A204.1 (cell line): ENCODE measurements around the gene TRPM3.

Experiments used
- FAIRE-seq: peaks from 2 replicates; lab custom pipeline; 2012; peaks lifted over from hg19 to GRCh38; lab: Jason Lieb, UNC

TRPM3 gene

DNA sequence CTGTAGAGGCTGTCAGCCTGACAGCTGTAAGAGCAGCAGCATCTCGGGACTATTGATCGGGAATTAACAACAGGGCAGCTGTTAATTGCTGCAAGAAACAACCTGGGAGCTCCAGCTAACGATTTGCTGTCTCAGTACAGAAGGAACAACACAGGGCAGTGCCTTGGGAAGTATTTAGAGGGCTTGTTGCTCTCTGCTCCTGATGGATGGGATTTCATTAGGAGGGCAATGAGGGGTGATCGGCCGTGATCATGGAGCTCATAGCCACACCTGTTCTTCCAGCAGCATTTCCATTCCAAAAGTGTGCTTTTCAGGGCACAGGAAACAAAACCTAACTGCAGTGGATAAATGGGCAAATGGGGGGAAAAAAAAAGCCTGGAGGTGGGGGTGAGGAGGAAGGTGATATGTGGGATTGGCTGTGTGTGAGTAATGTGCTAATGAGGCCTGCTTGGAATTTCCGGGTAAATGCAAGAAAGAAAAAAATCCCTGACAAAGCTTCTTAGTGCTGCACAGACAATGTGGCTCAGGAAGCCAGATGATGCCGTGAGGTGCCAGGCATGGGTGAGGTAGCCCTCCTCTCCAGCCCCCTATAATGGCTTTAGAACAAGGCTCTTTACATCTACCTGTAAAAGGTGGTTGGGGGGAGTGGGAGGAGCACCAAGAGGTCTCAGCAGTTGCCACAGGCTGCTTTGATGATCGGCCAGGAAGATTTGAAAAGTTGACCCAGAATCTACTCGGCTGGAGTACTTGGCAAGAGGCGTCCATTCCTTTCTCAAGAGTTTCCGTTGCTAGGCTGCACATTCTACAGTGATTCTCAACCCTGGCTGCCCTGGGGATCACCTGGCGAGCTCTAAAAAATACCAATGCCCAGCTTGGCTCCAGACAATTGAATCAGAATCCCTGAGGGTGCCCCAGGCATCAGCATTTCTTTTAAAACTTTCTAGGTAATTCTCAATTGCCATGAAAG is 567.4 kb downstream of the TRPM3 start:
- FAIRE-seq, result no peak

DNA sequence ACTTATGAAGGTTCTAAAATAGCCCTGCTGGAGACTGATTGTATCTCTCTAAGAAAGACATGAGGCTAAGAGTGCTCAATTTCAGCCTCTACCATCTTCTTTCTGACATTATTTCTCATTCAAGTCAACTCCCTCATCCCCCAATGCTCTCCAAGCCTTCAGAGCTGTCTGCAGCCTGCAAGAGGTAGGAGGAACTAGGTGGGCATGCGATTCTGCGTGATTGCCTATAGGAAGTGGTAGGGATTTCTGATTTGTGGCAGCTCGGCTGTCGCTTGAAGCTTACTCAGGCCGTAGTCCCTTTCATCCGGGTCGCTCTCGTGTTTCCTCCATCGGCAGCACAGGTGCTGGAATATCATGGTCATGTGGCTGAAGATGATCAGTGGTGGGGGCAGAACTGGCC is 568.9 kb downstream of the TRPM3 start:
- no peak for FAIRE-seq

DNA sequence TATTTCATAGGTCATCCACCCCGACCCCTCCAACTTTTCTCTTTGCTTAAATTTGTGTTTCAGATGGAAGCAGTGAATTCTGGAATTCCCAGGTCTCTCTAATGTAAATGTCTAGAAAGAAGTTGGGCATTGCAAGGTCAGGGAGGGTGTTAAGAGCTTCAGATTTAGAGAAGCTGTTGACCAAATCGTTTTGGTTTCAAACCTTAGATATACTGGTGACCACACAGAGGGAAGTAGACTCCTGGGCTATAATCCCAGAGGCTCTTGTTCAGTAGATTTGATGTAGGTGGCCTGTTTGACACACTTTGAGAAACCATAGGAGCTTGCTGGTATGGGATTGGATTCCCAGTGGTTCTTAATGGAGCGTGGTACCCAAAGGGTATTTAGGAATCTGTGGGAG is 569.6 kb downstream of the TRPM3 start:
- no peak for FAIRE-seq

DNA sequence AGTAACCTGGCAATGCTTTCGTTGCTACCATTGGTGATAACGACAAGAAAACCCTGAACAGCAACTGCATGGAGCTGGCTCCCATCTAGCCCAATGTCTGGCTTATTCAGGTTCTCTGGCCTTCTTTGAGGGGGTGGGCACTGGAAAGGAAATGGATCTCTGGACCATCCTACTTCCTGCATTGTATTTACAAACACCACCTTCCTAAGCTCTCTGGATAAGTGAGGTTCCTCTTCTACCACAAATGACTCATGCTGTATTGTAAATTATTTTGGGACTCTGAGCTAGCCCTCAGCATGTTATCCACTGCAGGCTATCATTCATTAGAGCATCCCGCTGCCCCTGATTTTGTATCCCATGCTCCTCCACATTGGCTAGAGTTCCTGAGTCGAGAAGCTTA is 570.0 kb downstream of the TRPM3 start:
- FAIRE-seq, result no peak

DNA sequence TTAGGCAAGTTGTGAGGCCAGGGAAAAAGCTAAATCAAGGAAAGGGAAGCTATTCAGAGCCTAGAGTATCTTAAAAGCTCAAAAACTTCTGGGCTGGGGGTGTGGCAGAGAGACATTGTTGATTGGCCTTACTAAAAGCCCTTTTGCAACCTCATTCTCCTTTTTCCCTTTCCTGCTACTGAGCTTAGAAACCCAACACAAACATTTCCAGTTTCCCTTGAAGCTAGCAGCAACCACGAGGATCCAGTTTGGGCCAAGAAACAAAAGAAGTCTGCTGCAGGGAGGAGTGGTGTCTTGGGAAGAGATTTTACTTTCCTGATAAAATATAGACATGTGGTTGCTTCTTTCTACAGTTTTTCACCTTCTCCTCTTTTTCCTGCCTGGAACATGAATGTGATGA is 571.5 kb downstream of the TRPM3 start:
- FAIRE-seq, result no peak

DNA sequence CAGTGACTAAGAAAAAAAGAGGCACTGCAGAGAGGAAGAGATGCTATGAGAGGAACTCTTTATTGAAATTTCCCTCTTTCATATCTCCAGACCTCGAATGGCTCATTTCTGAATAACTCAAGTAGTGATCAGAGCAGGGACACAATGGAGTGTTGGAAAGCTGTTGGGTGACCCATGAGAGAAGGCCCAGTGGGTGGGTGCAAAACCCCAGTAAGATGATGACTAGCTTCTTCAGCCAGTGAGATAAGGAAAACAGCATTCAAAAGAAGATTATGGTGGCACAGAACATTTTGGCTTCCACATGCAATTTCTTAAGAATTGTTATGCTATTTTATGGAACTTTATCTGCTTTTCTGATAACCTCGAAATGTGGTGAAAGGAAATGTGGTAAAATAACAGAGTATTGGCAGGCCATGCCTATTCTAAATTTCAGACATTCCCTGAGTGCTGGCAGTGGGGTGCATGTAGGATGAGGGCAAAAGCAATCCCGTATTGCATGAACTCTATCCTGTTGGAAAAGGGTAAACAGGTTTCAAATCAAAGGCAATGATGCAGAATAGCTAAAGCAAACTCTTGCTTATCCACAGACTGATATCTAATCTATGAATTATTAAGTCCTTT is 579.0 kb downstream of the TRPM3 start:
- FAIRE-seq, result no peak

DNA sequence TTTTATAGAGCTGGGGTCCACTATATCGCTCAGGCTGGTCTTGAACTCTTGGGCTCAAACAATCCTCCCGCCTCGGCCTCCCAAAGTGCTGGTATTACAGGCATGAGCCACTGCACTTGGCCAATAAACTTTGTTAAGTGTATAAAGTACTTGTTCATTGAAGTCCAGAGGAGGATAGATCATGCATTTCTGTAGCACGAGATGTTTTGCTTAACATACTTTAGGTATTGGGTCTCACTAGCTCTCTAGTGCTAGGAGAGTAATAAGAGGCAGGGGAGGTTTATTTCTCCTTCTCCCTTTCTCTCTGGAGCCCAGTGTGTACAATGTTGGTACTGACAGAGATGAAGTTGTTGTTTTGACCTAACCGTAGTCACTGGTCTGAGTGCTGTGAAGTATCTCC is 581.4 kb downstream of the TRPM3 start:
- FAIRE-seq, result no peak

DNA sequence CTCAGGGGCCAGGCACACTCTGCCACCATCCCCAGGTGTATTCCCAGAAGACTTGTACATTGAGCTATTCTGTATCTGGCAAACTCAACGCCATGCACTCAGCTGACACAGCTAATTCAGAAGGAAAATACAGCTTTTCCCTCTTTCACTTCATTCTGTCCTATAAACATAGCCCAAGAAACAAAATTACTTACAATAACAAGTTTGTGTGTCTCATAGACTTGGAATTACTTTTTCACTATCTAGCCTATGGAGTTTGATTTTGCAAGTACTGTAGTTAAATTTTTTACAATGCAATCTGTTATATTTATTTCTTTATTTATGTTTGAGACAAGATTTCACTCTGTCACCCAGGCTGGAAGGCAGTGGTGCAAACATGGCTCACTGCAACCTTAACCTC is 581.9 kb downstream of the TRPM3 start:
- FAIRE-seq, result no peak

DNA sequence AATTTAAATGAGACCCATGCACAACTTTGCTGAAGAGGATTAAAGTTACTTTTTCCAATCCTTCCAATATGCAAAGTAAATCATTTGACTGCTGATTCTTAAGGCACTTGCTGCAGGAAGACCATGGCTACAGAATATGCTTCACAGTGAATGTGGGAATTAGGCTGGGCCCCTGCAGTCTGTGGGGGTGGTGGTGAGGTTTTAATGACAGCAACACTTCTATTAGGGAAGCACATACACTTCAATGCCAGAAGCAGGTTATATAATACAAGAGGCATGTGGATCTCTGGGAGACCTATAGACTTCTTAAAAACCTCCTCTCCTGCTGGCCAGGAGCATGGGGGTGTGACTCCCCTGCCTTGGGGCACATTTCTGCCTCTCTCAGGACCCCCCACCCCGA is 582.4 kb downstream of the TRPM3 start:
- no peak for FAIRE-seq

DNA sequence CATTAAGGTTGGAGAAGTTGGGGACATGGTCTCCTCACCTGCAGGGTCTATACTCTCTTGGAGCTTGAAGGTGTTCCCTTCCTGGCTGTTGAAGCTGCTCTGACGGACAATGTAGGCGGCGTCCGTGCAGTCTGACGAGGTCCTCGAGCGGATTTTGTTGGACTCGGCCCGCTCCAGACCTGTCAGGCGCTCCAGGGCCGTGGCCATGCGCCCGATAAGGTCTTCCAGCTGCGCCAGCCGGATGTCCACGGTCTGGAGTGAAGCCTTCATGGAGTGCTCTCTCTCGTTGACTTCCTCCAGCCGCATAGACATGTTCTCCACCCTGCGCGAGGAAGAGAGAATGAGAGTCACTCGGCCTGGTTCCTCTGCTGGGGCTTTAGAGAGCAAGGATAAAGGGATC is 584.3 kb downstream of the TRPM3 start:
- no peak for FAIRE-seq

DNA sequence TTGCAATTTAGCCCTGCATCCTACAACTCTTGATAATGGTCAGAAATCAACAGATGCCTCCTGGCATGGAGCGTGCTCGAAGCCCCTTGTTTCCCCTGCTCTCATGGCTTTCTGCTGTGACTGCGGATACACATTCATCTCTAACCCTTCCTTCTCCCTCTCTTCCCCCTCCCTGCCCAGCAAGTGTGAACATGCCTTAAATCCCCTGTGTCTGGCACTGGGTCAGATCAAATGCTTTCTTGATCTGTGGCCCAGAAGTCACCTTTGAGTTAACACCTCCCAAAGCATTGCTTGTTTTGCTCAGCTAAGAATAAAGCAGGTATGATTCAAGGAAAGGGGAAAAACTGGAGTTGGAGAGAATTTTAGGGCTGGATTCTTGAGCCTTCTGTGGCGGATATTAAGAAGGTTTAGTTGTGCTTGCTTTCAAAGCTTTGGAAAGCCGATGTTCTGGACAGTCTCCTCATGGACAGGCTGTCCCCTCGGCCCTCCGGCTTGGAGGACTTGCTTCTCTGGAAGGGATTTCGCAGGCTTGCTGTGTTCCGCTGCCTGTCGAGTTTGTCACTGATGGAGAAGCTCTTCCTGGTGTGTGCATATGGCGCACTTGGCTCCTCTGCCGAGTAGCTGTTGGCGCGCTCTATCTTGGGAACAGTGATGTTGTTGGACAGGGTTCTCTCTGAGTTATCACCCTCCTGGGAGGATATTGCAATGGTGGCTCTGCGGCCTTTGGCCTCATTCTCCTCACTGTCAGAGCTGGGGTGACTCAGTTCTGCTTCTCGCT is 585.7 kb downstream of the TRPM3 start:
- FAIRE-seq, result no peak

DNA sequence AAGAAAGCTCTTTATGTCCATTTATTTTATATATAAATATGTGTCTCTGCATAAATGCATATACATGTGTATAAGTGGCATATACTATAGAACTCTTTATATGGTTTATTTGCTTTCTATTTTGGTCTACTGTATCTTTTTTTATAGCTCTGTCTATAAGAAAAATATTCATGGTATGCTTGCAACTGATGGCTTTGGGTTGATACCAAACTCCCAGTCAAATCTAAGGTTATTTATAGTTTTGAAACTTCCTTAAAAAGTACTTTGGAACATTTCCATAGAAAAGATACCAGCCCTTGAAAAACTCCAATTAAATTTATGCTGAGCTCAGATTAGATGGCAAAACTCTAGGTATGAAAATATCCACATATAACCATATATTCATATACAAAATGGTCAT is 587.0 kb downstream of the TRPM3 start:
- FAIRE-seq, result no peak

DNA sequence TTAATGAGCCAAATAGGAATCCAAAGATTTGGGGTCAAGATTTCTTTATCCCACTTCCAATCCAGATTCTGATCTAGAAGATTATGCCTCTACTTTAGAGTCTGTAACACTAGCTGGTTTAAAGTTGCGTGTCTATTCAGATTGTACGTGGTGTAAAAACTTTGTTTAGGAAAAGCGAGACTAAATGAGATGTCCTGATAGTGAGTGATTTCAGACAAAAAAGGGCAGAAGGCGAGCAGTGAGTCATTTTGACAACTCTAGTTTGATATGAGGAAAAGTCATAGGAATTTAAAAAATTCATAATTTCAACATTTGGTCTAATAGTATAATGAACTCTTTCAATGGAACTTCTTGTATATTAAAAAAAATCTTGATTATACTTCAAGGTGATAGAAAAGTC is 587.4 kb downstream of the TRPM3 start:
- FAIRE-seq, result no peak

DNA sequence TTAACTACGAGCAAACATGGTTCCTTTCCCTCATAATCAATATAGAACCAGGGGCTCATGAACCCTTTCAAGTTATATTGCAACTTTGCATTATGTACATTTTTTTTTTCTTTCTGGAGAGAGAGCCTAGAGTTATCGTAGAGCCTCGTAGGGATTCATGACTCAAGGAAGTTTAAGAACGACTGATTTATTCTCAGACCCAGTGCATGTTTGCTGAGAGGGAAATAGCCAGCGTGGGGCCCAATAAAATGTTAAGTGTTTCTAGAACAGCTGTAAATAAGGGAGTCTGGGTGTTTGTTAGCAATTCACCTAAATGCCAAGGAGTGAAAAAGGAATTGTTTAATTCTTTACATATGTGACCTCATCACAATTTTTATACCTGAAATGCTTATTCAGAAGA is 587.9 kb downstream of the TRPM3 start:
- FAIRE-seq, result no peak

DNA sequence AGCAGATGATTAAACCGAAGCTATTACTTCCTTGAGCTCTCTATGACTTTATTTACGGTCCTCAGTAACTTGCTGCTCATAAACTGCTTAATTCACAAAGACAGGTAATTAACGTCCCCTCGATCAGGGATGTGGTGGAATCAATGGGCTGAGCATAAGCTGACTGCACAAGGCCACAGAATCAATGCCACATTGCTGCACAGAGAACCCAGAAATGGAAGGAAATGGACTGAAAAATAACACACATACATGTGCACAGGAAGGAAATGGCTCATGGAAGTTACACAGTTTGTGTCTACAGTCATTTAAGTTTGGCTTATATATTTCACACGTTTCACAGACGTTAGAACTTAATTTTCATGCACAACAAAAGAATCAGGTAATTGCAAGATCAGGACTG is 588.7 kb downstream of the TRPM3 start:
- FAIRE-seq, result no peak

DNA sequence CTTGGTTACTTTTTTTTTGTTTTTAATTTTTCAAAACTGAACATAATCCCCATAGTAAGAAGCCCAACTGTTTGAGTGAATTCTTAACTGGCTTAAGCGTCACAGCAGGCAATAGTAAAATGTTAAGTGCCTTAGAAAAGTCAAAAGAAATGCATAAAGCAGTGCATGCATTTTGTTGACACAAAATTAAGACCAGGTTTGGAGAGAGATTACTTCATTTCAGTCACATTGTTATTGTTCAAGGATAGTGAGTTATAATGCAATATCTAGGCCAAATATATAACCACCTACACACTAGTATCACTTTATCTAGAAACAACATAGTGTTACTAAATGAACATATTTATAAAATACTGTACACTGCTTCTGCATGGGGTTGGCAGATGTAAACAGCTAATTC is 590.1 kb downstream of the TRPM3 start:
- FAIRE-seq, result no peak

DNA sequence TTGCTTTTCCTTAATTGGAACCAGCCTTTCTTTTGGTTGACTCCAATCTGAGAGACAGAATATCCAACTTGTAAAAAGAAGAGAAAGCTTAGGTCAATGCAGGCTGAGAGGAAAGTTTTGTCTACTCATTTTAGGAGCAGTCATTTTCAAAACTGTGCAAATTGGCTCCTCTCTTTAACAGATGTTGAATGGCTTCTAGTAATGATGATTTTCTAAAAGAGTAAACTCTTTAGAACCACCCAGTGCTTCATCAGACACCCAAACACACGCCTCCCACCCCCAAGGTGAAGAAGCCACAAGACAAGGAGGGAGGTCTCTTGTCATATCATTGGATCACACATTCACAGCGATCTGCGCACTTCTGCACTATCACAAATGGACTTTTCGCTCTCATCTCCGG is 590.7 kb downstream of the TRPM3 start:
- FAIRE-seq, result no peak

DNA sequence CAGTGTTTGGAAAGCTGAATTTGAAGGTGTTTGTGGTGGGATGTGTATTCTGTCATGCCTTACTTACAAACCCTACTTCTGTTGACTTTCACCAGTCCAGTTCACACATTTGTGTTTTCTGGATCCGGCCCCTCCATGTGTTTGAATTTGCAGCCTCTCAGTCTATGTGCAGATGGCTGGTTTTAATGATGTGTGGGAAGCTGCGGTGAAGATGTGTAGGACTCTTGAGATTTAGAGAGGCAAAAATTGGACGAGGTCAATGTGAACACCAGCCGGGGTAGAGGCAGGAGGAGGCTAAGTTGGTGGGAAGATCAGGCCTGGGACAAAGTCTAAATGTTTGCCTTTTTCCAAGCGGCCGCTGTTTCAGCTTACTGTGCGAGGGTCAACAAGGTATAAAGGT is 591.6 kb downstream of the TRPM3 start:
- no peak for FAIRE-seq

DNA sequence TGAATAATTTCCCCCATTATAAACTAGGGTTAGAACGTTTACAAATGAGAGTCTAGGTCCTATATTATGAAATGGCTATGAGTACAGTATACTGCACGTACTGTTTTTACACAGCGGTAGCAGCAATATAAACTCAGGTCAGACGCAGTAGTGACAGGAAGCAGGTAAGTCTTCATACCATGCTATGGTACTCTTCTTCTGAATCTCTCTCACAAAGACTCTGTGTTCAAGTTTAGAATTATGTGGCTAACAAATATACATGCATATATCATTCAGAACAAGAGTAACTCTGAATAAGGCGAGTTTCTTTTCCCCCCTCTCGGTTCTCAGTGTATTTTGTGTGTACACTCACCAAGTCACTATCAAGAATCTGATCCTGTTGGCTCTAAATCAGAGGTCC is 592.0 kb downstream of the TRPM3 start:
- FAIRE-seq, result no peak

DNA sequence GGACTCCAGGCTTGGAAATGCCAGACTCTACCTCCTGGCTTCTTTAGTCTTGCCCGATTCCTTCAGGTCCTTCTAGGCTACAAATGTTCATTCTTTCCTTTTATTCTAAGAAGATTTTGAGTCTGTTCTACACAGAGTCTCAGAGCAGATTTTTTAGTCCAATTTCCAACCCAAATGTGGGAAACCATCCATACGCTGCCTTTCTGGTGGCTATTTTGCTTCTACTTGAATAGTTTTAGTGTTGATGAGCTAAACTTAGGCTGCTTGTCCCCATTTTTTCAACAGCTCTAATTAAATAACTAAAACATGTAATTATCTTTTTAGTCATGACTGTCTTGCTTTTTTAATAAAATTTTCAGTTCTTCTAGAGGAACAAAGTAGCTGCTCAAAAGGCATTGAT is 594.5 kb downstream of the TRPM3 start:
- no peak for FAIRE-seq

DNA sequence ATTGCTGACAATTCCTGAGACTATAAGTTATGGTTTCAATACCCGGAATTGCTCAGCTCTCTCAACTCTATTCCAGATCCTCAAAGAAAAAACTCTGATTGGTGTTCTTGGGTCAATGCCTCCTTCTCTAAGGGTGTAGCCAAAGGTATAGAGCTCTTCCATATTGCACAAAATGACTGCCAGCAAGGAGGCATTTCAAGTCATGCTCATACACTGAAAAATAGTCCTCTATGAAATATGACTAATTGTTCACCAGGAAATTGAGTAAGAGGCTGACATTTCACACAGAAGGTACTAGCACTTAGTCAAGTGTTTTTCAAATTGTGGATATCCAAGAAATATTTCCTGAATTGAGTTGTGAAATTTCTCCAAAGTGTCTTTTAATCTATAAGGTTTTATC is 595.9 kb downstream of the TRPM3 start:
- FAIRE-seq, result no peak

DNA sequence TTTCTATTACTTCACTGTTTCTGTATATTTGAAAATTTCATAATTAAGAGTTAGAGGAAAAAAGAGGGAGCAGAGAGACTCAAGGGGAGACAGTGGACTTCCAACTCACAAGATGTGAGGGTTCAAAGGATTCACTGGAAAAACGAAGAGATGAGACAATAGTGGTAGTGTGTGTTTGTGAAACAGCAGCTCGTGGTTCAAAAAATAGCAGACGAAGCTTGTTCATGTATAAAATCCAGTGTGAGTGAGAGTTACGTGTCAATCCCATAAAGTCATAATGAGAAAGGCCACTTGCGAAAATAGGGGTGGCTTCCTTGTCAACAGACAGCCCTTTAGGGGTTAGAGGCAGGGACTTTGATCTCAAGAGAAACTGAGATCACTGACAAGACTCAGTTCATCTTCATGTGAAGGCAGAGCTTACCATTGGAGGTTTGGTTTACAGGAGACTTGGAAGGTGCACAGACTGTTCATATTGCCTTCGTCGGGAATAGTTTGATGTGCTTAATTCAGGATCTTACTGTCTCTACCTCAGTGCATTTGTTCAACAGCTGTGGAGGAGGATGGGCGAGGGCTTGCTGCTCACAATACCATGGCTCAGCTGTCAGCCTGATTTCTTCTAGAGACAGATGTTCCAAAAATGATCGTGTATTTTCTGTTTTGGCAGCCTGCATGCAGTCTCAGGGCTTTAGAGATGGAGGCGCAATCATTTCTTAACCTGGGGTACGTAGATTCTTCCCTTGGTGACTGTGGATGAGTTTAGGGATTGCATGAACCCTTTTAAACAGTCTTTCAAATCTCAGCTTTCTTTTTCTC is 601.3 kb downstream of the TRPM3 start:
- FAIRE-seq, result no peak
